Right ventricle myocardium superior (tissue), 1 donor: ENCODE measurements around the gene UBE2C. TPM values are rescaled to one million over a fixed set of nuclear protein-coding genes. Genes with fewer than 3 reads are reported as not detected.

Source experiments
- total RNA-seq: library from RNA; stranded (reverse); fragmentation: NEBNext Ultra II Directional; extraction: Animal tissue kit (Norgen Biotek cat#: 25700); gene quantifications from one replicate; pipeline ENCODE4 v1.2.1, GENCODE V29; 2021
- donor health status: DM: no; HTN: yes; CAD: no; lungs with severe emphysema.

UBE2C gene
- total RNA-seq, 1 donor from 2014 or later, result 1.1 TPM

Other genes with a start within 250 kb of the UBE2C start
- gene WFDC8, start 233.4 kb upstream of the UBE2C start, total RNA-seq, result not detected
- gene WFDC10A, start 182.9 kb upstream of the UBE2C start, total RNA-seq, result not detected
- not detected for gene WFDC9, start 181.4 kb upstream of the UBE2C start, total RNA-seq
- gene WFDC11, start 142.4 kb upstream of the UBE2C start, total RNA-seq, result not detected
- gene WFDC13, start 110.6 kb upstream of the UBE2C start, total RNA-seq, result not detected
- not detected for gene WFDC10B, start 107.6 kb upstream of the UBE2C start, total RNA-seq
- not detected for gene SPINT4, start 90.3 kb upstream of the UBE2C start, total RNA-seq
- gene WFDC3, start 20.8 kb upstream of the UBE2C start, total RNA-seq, result 0.54 TPM
- gene DNTTIP1, start 20.7 kb upstream of the UBE2C start, total RNA-seq, result 14.5 TPM
- gene TNNC2, start 14.7 kb downstream of the UBE2C start, total RNA-seq, result 0.43 TPM
- 22.1 TPM for gene SNX21, start 21.2 kb downstream of the UBE2C start, total RNA-seq
- 28.1 TPM for gene ACOT8, start 44.7 kb downstream of the UBE2C start, total RNA-seq
- gene ZSWIM3, start 45.0 kb downstream of the UBE2C start, total RNA-seq, result 1.4 TPM
- 10.1 TPM for gene ZSWIM1, start 68.6 kb downstream of the UBE2C start, total RNA-seq
- gene SPATA25, start 75.0 kb downstream of the UBE2C start, total RNA-seq, result 1.7 TPM
- 6.5 TPM for gene NEURL2, start 78.6 kb downstream of the UBE2C start, total RNA-seq
- 113 TPM for gene CTSA, start 78.7 kb downstream of the UBE2C start, total RNA-seq
- 118 TPM for gene PLTP, start 99.5 kb downstream of the UBE2C start, total RNA-seq
- 21.8 TPM for gene PCIF1, start 122.0 kb downstream of the UBE2C start, total RNA-seq
- 7.6 TPM for gene ZNF335, start 159.6 kb downstream of the UBE2C start, total RNA-seq
- 0.48 TPM for gene MMP9, start 196.3 kb downstream of the UBE2C start, total RNA-seq
- gene SLC12A5, start 216.6 kb downstream of the UBE2C start, total RNA-seq, result not detected